AG10803 (cell line): ENCODE measurements around the gene UMODL1.

Source experiments
- DNase-seq: peaks from one replicate; pipeline ENCODE4 v3.0.0; 2010; ENCODE audit warnings: low read depth
- H3K4me3 ChIP-seq: 2 replicates; pipeline ENCODE4 v1.5.1; 2011; ENCODE audit warnings: mild to moderate bottlenecking, low read length, control low read depth
- TF ChIP-seq, protein P1 (sequence below): conservative IDR thresholded peaks from 2 replicates; pipeline ENCODE4 v1.5.1; 2011; ENCODE audit warnings: mild to moderate bottlenecking, low read length, control low read depth, inconsistent platforms

UMODL1 gene

DNA sequence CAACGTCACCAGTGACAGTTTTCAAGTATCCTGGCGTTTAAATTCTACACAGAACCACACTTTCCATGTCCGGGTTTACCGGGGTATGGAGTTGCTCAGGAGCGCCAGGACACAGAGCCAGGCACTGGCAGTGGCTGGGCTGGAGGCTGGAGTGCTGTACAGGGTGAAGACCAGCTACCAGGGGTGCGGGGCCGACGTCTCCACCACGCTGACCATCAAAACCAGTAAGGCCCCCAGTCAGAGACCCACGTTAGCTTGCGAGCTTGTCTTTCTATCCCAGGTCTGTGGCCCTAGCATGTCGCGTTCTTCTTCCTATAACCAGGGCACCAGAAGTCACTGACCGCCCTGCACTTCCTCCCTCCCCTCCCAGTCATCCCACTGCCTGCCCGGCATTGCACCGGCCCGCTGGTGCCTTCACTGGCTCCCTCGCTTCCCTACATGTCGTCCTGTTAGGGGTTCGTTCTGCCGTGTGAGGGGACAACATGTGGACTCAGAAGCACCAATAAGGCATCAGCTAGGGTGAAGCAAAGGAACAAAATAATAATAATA lies 27.9 kb downstream of the UMODL1 start:
- DNase-seq: no peak
- TF ChIP-seq, protein P1, sequence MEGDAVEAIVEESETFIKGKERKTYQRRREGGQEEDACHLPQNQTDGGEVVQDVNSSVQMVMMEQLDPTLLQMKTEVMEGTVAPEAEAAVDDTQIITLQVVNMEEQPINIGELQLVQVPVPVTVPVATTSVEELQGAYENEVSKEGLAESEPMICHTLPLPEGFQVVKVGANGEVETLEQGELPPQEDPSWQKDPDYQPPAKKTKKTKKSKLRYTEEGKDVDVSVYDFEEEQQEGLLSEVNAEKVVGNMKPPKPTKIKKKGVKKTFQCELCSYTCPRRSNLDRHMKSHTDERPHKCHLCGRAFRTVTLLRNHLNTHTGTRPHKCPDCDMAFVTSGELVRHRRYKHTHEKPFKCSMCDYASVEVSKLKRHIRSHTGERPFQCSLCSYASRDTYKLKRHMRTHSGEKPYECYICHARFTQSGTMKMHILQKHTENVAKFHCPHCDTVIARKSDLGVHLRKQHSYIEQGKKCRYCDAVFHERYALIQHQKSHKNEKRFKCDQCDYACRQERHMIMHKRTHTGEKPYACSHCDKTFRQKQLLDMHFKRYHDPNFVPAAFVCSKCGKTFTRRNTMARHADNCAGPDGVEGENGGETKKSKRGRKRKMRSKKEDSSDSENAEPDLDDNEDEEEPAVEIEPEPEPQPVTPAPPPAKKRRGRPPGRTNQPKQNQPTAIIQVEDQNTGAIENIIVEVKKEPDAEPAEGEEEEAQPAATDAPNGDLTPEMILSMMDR: no peak
- H3K4me3 ChIP-seq: no peak overlapping the region

DNA sequence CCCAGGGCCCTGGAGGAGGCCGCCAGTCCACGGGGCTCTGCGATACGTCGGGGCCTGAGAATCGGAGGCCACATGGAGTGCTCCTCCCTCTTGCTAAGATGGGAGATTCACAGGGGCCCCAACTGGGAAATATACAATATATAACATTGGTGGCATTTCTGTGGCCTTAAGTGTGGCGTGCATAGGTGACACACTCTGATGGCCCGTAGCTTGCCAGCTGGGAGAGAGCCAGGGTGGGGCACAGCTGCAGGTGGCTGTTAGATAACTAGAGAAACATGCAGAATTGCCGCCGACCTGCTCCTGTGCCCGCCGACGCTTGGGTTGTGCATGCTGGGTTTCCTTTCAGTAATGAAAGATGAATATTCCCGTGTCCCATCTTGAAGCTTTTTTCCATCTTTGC lies 30.1 kb downstream of the UMODL1 start:
- H3K4me3 ChIP-seq: no peak overlapping the region

DNA sequence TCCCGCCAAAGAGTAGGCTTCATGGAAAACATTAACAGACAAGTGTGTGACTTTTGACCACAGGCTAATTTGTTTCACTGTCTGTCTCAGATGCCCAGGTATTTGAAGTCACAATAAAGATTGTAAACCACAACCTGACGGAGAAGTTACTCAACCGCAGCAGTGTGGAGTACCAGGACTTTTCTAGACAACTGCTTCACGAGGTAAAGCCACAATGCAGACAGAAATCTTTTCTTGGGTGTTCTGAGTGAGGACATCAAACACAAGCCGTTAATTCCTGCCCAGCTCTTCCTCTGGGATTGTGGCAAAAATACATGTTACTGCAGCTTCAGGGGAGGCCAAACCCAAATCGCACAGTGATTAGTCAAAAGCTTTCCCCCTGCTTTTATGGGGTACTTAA lies 31.0 kb downstream of the UMODL1 start:
- TF ChIP-seq, protein P1: no peak
- no peak overlapping the region for H3K4me3 ChIP-seq
- DNase-seq: peak; percentile 25

More for the DNA sequence above, 30.1 kb downstream of the UMODL1 start:
- TF ChIP-seq, protein P1: no peak
- DNase-seq: no peak

DNA sequence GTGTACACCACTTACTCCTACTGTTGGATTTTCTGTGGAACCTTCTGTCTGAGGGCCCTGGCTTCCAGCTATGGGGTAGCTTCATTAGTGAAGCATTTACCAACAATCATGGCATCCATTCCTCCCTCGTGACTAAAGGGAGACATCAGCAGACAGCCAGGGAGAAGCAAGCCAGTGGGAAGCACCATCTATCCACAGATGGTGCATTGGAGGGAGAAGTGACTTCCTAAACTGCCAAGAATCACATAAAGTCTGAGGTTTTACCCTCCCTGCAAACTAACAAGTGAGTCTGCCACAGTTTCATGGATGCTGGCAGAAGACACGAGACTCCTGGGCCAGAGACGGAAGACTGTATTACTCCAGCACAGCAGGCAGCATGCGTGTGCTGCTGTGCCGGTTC lies 31.4 kb downstream of the UMODL1 start:
- TF ChIP-seq, protein P1: no peak
- peak; percentile 33 for DNase-seq
- no peak overlapping the region for H3K4me3 ChIP-seq

DNA sequence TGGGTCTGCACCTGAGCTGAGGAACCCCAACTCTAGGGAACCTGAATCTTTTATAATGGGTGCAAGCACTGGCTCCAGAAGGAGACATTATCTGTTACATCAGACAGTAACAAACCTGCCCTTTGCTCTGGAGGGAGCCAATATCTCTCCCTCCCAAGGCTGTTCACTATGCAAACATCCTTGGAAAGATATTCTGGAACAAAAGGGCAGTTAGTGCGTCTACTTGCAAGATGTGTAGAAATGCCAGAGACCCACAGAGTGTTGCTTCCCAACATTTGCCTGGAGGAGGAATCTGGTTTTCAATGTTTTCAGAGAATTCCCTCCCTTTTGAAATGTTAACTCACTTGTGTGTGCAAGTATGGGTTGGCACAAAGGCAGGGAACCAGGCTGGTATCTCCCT lies 31.9 kb downstream of the UMODL1 start:
- H3K4me3 ChIP-seq: no peak overlapping the region
- TF ChIP-seq, protein P1: no peak
- DNase-seq: no peak

DNA sequence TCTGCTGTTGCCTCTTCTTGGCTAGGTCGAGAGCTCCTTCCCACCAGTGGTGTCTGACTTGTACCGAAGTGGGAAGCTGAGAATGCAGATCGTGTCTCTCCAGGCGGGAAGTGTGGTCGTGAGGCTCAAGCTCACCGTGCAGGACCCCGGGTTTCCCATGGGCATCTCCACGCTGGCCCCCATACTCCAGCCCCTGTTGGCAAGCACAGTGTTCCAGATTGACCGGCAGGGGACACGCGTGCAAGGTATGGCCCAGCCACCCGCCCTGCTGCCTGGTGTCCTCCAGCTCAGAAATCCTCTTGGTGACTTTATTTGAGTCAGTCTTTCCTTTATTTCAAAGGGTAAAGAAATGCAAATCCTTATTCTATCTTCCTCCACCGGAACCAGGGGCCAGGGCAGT lies 32.7 kb downstream of the UMODL1 start:
- TF ChIP-seq, protein P1: no peak
- no peak for DNase-seq
- no peak overlapping the region for H3K4me3 ChIP-seq

DNA sequence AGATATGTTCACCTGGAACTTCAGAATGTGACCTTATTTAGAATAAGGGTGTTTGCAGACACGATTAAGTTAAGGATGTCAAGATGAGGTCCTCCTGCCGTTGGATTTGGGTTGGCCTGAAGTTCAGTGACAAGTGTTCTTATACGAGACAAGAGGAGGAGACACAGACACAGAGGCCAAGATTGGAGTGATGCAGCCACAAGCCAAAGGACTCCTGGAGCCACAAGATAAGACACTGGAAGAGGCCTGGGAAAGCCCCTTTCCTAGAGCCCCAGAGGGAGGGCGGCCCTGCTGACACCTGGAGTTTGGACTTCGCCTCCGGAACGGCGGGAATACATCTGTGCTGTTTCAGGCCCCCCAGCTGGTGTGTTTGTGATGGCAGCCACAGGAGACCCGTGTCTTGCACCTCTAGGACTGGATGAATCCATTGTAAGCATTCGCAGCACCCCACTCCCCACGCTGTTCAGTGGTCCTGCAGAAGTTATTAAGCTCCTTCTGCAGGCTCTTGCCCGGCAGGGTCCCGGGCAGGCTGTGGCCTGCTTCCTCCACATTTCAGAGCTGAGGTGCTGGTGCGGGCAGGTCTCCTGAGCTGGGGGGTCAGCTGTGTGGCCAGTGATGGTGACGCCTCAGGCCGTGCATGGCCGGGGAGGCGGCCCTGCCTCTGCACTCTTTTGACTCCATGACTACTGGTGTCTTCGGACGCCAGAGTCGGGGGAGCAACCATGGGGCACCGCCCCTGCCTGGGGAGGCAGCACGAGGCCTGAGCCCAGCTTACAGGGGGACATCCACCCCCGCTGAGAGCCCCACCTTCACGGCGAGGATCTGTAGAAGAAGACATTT lies 34.6 kb downstream of the UMODL1 start:
- no peak for DNase-seq
- TF ChIP-seq, protein P1: no peak
- no peak overlapping the region for H3K4me3 ChIP-seq
